Measurements from ENCODE around the gene NPHS1. TPM values are rescaled to one million over a fixed set of nuclear protein-coding genes. Genes with fewer than 3 reads are reported as not detected.

NPHS1 gene
- total and polyA plus RNA-seq, 2 of the 8 experiments (the other 6 are each of a cell fraction or from before 2014, with no cell fraction given) = 1.3 to 1.4 TPM

DNA sequence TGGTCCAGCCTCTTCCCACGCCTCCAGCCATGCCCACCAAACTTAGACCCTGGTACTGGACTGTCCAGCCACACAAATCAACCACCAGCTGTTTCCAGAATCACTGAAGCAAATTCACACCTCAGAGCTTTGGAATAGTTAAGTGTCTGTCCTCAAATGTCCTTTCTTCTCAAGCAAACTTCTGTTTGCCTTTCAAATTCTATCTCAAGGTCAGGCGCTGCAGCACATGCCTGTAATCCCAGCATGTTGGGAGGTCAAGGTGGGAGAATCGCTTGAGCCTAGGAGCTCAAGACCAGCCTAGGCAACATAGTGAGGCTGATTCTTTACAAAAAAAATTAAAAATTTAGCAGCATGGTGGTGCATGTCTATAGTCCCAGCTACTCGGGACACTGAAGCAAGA, 20.2 kb downstream of the NPHS1 start:
- Histone ChIP-seq H3K27me3 (replicated peaks in 1 of 4; ENCODE audit: control insufficient read depth in 3 of 4, extremely low read depth in 1 of 4, insufficient read depth in 3 of 4, low read length in 3 of 4) (no peaks in the 10 kb centered on the region; a peak in 1 of 7 replicates), H3K4me3 (ENCODE audit: extremely low read depth in 1 of 4, insufficient read depth in 2 of 4, low read depth in 3 of 4, low read length in 4 of 4) (no peak overlapping the region), H3K18ac (ENCODE audit: extremely low read depth, low read length) (no peak overlapping the region), H3K14ac (ENCODE audit: insufficient read length) (no peak overlapping the region), H3K4ac (replicated peaks; ENCODE audit: insufficient read length, low read depth, low read length) (no peak overlapping the region), H3K36me3 (ENCODE audit: control insufficient read depth in 2 of 4, insufficient read depth in 4 of 4, low read length in 3 of 4) (no peaks in the 10 kb centered on the region), H4K91ac (replicated peaks; ENCODE audit: insufficient read length, low read length) (peak overlapping the region; percentile 12), H3K4me1 (replicated peaks in 1 of 4; ENCODE audit: control insufficient read depth in 3 of 4, insufficient read depth in 4 of 4, low read length in 3 of 4) (no peaks in the 10 kb centered on the region; a peak in 2 of 7 replicates), H3K4me2 (ENCODE audit: insufficient read depth in 1 of 2, low read depth in 2 of 2, low read length in 2 of 2) (no peak overlapping the region), H3K9me3 (ENCODE audit: insufficient read depth in 2 of 2, low read depth in 1 of 2, low read length in 1 of 2) (no peaks in the 10 kb centered on the region), H3K23ac (ENCODE audit: insufficient read length) (no peak overlapping the region), H3K27ac (ENCODE audit: low read depth, low read length) (no peak overlapping the region), H3K9ac (replicated peaks in 1 of 4; ENCODE audit: extremely low read depth in 1 of 4, low read depth in 3 of 4, low read length in 3 of 4) (no peak overlapping the region), H2BK5ac (ENCODE audit: low read depth, low read length) (no peak overlapping the region), H3K23me2 (ENCODE audit: low read depth, low read length) (no peaks in the 10 kb centered on the region), H3K56ac (replicated peaks; ENCODE audit: insufficient read length, low read depth, low read length) (no peak overlapping the region), H2AFZ (ENCODE audit: low read length) (no peak overlapping the region), H4K20me1 (replicated peaks in 1 of 2; ENCODE audit: control insufficient read depth in 1 of 2, insufficient read depth in 2 of 2, low read length in 2 of 2) (no peaks in the 10 kb centered on the region), H3K79me2 (ENCODE audit: control insufficient read depth in 1 of 2, insufficient read depth in 2 of 2, low read length in 2 of 2) (no peaks in the 10 kb centered on the region), H2BK12ac (ENCODE audit: low read depth, low read length) (no peak overlapping the region), H4K8ac (ENCODE audit: extremely low read depth, insufficient read depth, low read length) (no peak overlapping the region), H3K79me1 (ENCODE audit: low read depth, low read length) (no peaks in the 10 kb centered on the region), H2BK20ac (ENCODE audit: low read length) (no peak overlapping the region), H4K5ac (ENCODE audit: insufficient read length, low read depth, low read length) (no peak overlapping the region), H2BK15ac (ENCODE audit: low read length) (no peak overlapping the region), H2AK5ac (ENCODE audit: low read depth, low read length) (no peak overlapping the region), H2BK120ac (replicated peaks; ENCODE audit: low read depth, low read length) (no peak overlapping the region)
- POLR2A ChIA-PET (ENCODE audit: partially characterized antibody) = no interaction called here
- FAIRE-seq (no peak), DNase-seq (ENCODE audit: low read depth in 1 of 2, low spot score in 2 of 2) (no peak)
- CTCF ChIA-PET (ENCODE audit: partially characterized antibody) = interaction anchor here (1.1 to 3.1 kb wide), 2 partner anchors 12 to 39 kb away, joined by 3 to 10 read pairs; no protein-coding TSS in a partner anchor
- WGBS, 2 experiments (ENCODE audit: extremely low coverage in 1 of 2, insufficient coverage in 1 of 2, insufficient read length in 1 of 2, insufficient replicate concordance in 2 of 2, low coverage in 1 of 2, low lambda C conversion rate in 2 of 2, missing lambda C conversion rate in 1 of 2) = 78% methylated on average over 4 of the region's 4 CpGs; no CpG with 5 or more reads in 1 of the 2 experiments
- no peak for TF ChIP-seq HDAC2 (IDR thresholded peaks at IDR 0.05; ENCODE audit: borderline replicate concordance in 1 of 2, low read depth in 2 of 2, low read length in 2 of 2)
- TF ChIP-seq, protein P1, sequence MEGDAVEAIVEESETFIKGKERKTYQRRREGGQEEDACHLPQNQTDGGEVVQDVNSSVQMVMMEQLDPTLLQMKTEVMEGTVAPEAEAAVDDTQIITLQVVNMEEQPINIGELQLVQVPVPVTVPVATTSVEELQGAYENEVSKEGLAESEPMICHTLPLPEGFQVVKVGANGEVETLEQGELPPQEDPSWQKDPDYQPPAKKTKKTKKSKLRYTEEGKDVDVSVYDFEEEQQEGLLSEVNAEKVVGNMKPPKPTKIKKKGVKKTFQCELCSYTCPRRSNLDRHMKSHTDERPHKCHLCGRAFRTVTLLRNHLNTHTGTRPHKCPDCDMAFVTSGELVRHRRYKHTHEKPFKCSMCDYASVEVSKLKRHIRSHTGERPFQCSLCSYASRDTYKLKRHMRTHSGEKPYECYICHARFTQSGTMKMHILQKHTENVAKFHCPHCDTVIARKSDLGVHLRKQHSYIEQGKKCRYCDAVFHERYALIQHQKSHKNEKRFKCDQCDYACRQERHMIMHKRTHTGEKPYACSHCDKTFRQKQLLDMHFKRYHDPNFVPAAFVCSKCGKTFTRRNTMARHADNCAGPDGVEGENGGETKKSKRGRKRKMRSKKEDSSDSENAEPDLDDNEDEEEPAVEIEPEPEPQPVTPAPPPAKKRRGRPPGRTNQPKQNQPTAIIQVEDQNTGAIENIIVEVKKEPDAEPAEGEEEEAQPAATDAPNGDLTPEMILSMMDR (IDR thresholded peaks at IDR 0.05; ENCODE audit: control extremely low read depth in 1 of 3, insufficient read depth in 1 of 3, low read depth in 1 of 3, low read length in 3 of 3) = no peak
- TF ChIP-seq NRF1 (IDR thresholded peaks at IDR 0.05; ENCODE audit: low read depth, low read length) = no peak
- TF ChIP-seq SAP30 (IDR thresholded peaks at IDR 0.05; ENCODE audit: insufficient read depth, insufficient replicate concordance, low read length) = no peak
- TF ChIP-seq EGR1 (IDR thresholded peaks at IDR 0.05; ENCODE audit: borderline replicate concordance, low read depth, low read length) = no peak
- TF ChIP-seq HDAC6 (IDR thresholded peaks at IDR 0.05; ENCODE audit: low read depth, low read length) = no peak
- TF ChIP-seq CTBP2 (IDR thresholded peaks at IDR 0.05; ENCODE audit: borderline replicate concordance, insufficient read depth, insufficient read length, low read length) = no peak
- TF ChIP-seq CREB1 (IDR thresholded peaks at IDR 0.05) = no peak
- no peak for TF ChIP-seq BRCA1 (IDR thresholded peaks at IDR 0.05; ENCODE audit: low read depth, low read length)
- TF ChIP-seq ZNF274 (IDR thresholded peaks at IDR 0.05; ENCODE audit: borderline replicate concordance, extremely low read depth, low read length) = no peak
